AG09319 (cell line): ENCODE data around the gene RBMS1.
"Not testable (repeated sequence)": the region's sequence is repeated elsewhere in the genome, so short reads cannot be mapped to it uniquely, and the experiment has no call there.

Source experiments
- DNase-seq: peaks from one replicate; pipeline ENCODE4 v3.0.0-alpha.2; 2010; ENCODE audit warnings: low read depth; ENCODE audit errors: extremely low read depth
- TF ChIP-seq, protein P1 (sequence below): IDR thresholded peaks from 2 replicates; pipeline ENCODE4 v1.5.1; 2011; ENCODE audit warnings: low read depth, mild to moderate bottlenecking, inconsistent platforms, low read length, moderate library complexity

The RBMS1 gene

DNA sequence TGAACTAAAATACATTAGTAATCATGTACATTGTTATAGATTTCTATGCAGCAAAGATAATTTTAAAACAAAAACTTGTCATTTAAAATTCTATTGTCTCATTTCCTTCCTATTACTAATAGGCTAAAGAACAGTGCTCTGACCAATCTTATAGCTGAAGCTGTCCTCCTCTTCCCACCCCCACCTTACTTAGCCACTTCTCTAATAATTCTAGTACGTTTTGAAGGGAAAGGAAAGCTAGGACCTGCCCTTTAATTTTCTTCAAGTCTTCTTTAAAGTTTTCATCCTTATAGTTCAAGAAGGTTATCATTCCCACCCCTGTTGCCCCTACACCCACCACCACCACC lies 121.6 kb downstream of the RBMS1 start:
- DNase-seq = no peak
- TF ChIP-seq, protein P1, sequence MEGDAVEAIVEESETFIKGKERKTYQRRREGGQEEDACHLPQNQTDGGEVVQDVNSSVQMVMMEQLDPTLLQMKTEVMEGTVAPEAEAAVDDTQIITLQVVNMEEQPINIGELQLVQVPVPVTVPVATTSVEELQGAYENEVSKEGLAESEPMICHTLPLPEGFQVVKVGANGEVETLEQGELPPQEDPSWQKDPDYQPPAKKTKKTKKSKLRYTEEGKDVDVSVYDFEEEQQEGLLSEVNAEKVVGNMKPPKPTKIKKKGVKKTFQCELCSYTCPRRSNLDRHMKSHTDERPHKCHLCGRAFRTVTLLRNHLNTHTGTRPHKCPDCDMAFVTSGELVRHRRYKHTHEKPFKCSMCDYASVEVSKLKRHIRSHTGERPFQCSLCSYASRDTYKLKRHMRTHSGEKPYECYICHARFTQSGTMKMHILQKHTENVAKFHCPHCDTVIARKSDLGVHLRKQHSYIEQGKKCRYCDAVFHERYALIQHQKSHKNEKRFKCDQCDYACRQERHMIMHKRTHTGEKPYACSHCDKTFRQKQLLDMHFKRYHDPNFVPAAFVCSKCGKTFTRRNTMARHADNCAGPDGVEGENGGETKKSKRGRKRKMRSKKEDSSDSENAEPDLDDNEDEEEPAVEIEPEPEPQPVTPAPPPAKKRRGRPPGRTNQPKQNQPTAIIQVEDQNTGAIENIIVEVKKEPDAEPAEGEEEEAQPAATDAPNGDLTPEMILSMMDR = no peak

DNA sequence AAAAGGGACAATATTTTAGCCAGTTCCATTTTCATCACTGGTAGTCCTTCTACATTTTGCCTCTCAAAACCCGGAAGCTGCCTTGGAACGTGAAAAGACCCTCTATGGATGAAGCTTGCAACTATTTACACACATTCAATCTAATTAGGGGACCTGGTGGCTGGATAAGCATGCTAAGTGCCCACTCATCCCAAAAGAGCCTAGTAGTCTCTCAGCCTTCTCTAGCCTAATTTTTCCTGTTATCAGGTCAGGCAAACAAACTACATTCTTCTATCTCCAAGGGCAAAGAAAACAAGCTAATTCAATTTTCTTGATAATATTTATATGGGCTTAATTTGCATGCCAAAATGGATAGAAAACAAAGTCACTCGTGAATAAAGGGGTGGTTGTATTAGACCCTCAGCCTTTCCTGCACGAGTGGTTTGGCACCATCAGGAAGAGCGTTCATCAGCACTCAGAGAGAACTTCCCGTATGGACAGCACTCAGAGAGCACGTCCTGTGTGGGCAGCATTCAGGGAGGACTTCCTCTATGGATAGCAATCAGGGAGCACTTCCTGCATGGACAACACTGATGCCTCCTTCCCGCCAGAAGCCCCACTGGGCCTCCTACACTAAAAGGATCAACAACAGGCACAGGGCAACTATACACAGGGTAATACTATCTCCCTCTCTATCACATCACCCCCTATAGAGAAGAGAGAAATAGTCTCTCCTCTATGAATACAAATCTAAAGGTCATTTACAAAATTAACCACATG lies 122.2 kb downstream of the RBMS1 start:
- TF ChIP-seq, protein P1 = no peak
- no peak for DNase-seq

DNA sequence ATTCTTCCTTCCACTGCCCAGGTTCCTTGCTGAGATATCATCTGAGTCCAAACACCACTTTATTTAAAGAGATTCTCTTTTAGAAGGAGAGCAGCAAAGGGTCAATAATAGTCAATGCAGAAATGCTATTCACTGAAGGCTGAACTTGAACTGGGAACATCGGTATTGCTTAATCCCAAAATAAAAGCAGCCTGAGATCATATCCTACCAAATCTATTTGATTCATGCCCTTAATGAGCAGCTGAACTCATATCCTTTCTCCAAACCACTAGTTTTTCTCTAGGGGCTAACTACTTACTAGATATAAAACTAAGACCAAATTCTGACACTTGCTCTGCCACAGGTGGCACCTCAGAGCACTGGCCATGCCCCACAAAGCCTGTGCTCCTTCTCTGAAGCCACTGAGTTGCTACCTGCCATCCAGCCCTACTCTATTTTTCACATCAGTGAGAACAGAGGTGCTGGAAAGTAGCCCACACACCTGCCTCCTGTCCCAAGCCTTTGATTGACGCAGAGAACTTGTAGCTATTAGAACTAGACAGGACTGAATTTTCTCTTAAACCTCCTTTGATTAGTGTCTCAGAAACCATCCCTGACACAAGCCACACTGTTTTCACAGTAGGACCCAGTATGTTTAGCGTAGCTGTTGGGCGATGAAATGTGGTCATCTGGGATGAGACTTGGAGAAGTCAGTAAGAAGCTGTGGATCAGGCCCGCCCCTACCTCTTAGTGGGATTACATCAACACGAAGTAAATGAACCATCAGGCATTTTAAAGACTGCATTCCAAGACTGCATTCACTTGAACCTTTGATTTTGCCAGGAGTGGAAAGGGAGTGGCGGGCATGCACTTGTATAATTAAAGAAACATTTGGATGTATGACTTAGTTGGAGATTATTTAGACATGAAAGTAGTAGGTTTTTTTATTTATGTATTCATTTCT lies 124.3 kb downstream of the RBMS1 start:
- DNase-seq = peak; percentile 81
- TF ChIP-seq, protein P1 = no peak

GRCh38 chr2:160367887-160368286 lies 125.7 kb downstream of the RBMS1 start:
- TF ChIP-seq, protein P1 = no peak
- peak; percentile 96 for DNase-seq

DNA sequence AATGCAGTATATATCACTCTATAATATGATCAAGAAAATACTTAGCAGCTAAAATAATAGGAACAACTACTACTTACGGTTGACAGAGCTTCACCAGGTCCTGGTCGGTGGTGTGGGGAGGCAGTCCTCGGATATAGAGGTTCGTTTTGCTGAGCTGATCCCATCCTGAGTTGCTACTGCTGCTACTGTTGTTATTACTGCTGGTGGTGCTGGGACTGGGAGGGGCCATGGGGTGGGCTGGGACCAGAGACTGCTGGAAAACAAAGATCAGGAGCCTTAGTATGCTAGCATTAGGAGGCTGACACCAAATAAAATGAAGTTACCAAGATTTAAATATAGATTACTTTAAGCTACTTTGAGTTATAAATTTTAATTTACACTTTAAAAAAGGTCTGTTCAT lies 126.5 kb downstream of the RBMS1 start:
- not testable (repeated sequence) for DNase-seq

GRCh38 chr2:160366474-160366873 lies 127.1 kb downstream of the RBMS1 start:
- TF ChIP-seq, protein P1 = no peak
- DNase-seq = no peak

DNA sequence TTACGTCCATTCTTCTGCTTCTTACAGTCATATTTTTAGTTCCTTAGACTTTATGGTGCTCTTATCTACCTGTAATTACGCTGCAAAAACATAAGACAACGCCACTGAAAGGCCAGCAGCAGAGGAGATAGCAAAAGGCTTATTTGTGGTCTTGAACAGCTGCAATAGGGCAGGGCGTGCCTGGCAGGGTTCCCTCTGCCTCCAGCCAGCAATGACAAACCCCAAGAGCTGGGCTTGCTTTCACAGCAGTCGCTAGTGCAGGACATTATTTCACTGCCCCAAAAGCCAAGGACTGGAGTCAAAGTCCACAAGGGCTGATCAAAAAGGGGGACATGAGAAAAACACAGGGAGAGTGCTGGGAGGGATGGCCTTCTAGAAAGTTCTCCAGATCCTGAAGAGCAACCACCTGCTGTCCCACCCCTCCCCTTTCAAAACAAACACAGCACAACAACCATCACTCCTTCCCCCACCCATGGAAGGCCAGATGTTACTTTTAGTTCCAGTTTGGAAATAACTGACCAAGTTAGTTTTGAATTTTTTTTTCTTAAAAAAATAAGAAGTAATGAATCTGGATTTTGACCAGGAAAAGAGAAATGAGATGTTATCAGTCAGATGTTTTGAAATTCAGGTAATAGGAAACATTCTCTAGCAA lies 127.8 kb downstream of the RBMS1 start:
- DNase-seq = no peak
- TF ChIP-seq, protein P1 = no peak
